ENCODE data around the gene F10. TPM values are rescaled to one million over a fixed set of nuclear protein-coding genes. Genes with fewer than 3 reads are reported as not detected.

The F10 gene
- total RNA-seq, 4 donors from 2014 or later = 0.61 to 21.6 (median 4.5) TPM

DNA sequence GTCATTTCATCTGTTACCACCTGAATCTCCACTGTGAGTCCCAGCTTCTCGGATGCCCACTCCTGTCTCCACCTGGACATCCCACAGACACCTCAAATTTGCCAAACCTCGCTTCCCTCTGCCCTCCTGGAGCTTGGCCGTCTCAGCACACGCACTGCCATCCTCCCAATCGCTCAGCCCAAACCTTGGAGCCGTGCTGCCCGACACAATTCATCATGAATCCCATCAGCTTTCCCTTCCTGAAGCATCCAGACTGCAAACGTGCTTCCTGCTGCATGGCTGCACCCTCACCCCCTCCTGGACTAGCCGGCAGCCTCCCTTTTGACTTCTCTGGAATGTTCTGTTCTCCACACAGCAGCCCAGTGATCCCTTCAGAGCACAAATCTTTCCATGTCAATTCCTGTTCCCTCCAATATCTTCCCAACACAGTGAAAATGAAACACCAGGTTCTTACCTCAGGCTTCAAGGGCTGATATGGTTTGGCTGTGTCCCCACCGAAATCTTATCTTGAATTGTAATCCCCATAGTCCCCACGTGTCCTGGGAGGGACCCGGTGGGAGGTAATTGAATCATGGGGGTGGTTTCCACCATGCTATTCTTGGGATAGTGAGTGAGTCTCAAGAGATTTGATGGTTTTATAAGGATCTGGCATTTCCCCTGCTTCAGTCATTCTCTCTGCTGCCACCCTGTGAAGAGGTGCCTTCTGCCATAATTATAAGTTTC, 34.8 kb downstream of the F10 start:
- 66 to 70% methylated on average over 12 of the region's 12 CpGs for WGBS, 2 donors
- DNase-seq = no peak
- intact Hi-C loops (cut with DNase I) = no loop called here

DNA sequence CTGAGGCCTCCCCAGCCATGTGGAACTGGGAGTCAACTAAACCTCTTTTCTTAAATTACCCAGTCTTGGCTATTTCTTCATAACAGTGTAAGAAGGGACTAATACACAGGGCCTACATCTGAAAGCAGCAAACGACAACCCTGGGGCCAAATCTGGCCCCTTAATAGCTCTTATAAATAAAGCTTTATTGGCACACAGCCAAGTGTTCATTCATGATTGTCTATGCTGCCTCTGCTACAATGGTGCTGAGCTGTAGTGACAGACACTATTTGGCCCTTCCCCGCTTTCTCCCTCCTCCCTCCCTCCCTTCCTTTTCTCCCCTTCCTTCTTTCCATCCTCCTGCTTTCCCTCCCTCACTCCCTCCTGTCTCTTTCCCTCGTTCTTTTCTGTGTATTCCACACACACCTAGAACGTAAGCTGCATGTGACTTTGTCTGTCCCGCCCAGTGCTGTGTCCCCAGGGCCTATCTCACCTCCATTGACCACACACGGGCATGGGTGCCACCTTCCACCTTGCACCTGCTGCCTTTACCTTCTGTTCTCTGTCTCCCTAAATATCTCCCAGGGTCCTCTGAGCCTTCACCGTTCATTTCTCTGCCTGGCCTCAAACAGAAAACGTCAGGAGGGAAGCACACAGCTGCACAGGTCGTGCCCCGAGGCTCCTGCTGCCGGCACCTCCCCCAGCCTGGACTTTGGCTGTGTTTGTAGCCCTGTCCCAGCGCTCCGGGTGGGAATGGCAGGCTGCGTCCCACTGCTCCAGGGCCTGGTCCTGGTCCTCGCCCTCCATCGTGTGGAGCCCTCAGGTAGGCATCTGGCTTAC, 35.5 kb downstream of the F10 start, which contains the start of gene PROZ:
Gene PROZ (plus strand): TSS at position 720 of the 819 bp plus-strand sequence. CDS start 13 bp downstream, at position 733.
- H3K4me3 ChIP-seq = no peak within 1 kb of the TSS
- no peak for TF ChIP-seq CTCF (IDR thresholded peaks at IDR 0.05)
- TF ChIP-seq POLR2A (IDR thresholded peaks at IDR 0.05) = no peak
- no peaks in the 10 kb centered on the region for H3K36me3 ChIP-seq
- no peak for DNase-seq
- WGBS, 2 donors = 53 to 78% methylated on average over 8 to 11 of the region's 16 CpGs
- peaks cover 0 to 39% (median 1%) of the 10 kb centered on the region in 4 donors for H3K27me3 ChIP-seq
- H3K9me3 ChIP-seq = no peaks in the 10 kb centered on the region
- intact Hi-C loops (cut with DNase I) = no loop called here
- peaks cover 5 to 12% (median 8%) of the 10 kb centered on the region in 3 donors for H3K4me1 ChIP-seq
- no peak within 1 kb of the TSS for H3K27ac ChIP-seq

More for the DNA sequence above, 34.8 kb downstream of the F10 start:
- Histone ChIP-seq H3K9me3 (no peaks in the 10 kb centered on the region), H3K36me3 (no peaks in the 10 kb centered on the region), H3K4me3 (no peak overlapping the region), H3K27ac (no peak overlapping the region), H3K4me1 (peaks cover 11 to 20% (median 12%) of the 10 kb centered on the region in 3 donors), H3K27me3 (peaks cover 0 to 41% (median 1%) of the 10 kb centered on the region in 4 donors)
- TF ChIP-seq POLR2A (IDR thresholded peaks at IDR 0.05) = no peak
- TF ChIP-seq CTCF (IDR thresholded peaks at IDR 0.05) = no peak

DNA sequence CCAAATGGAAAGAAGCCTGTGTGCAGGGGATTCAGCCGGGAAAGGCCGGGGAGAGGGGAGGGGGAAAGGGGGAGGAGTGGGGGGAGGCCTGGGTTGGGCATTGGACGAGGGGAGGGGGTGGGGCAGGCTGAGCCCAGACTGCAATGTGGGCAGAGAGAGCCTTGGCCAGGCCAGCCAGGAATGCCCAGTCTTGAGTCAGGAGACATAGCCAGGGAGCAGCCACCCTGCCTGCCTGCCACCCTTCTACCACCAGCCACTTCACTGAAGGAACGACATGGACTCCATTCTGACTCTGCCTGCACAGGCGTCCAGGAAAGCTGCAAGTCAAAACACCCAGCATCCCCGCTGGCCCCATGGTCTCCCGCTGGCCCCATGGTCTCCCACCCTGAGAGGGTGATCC, 36.3 kb downstream of the F10 start:
- intact Hi-C loops (cut with DNase I) = no loop called here
- Histone ChIP-seq H3K27ac (no peak overlapping the region), H3K4me3 (no peak overlapping the region), H3K4me1 (peaks cover 0 to 6% (median 3%) of the 10 kb centered on the region in 3 donors), H3K9me3 (no peaks in the 10 kb centered on the region), H3K36me3 (no peaks in the 10 kb centered on the region), H3K27me3 (peaks cover 0 to 44% (median 1%) of the 10 kb centered on the region in 4 donors)
- DNase-seq = no peak
- TF ChIP-seq POLR2A (IDR thresholded peaks at IDR 0.05) = no peak
- TF ChIP-seq CTCF (IDR thresholded peaks at IDR 0.05) = no peak
- WGBS, 2 donors = 50 to 60% methylated on average over 1 to 3 of the region's 7 CpGs

DNA sequence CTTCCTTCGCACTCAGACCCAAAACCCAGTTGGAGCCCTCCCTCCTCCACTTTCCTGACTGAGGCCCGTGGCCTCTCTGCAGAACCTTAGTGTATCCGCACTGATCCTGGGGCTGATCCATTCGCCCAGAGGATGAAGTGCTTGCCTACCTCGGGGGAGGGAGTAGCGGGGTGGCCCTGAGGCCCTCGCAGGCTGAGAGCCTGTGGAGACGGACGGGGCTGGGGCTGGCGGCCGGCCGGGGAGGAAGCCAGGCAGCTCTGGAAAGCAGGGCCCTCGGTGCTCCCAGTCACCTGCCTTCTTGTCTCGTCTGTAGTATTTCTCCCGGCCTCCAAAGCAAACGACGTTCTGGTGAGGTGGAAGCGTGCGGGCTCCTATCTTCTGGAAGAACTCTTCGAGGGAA, 37.1 kb downstream of the F10 start:
- no peak overlapping the region for H3K4me3 ChIP-seq
- peaks cover 0 to 49% (median 1%) of the 10 kb centered on the region in 4 donors for H3K27me3 ChIP-seq
- WGBS, 2 donors = 78 to 82% methylated on average over 6 to 10 of the region's 20 CpGs
- no peaks in the 10 kb centered on the region for H3K9me3 ChIP-seq
- DNase-seq = no peak
- no peaks in the 10 kb centered on the region for H3K36me3 ChIP-seq
- H3K27ac ChIP-seq = no peak overlapping the region
- H3K4me1 ChIP-seq = peaks cover 0 to 2% (median 0%) of the 10 kb centered on the region in 3 donors
- intact Hi-C loops (cut with DNase I) = no loop called here
- no peak for TF ChIP-seq POLR2A (IDR thresholded peaks at IDR 0.05)
- no peak for TF ChIP-seq CTCF (IDR thresholded peaks at IDR 0.05)

GRCh38 chr13:113160983-113161382, 38.4 kb downstream of the F10 start:
- Histone ChIP-seq H3K4me3 (no peak overlapping the region), H3K27me3 (peaks cover 0 to 49% (median 1%) of the 10 kb centered on the region in 4 donors), H3K4me1 (no peaks in the 10 kb centered on the region), H3K9me3 (no peaks in the 10 kb centered on the region), H3K27ac (no peak overlapping the region), H3K36me3 (no peaks in the 10 kb centered on the region)
- TF ChIP-seq CTCF (IDR thresholded peaks at IDR 0.05) = no peak
- TF ChIP-seq POLR2A (IDR thresholded peaks at IDR 0.05) = no peak
- WGBS, 2 donors = 84 to 87% methylated on average over 6 to 9 of the region's 12 CpGs
- intact Hi-C loops (cut with DNase I) = no loop called here
- no peak for DNase-seq
